NCI-H1105 (cell line): ENCODE results near the gene GSTM4.

Experiments
- DNase-seq: peaks from one replicate; lab custom pipeline; 2025; lab: John Stamatoyannopoulos, UW

GSTM4 gene

GRCh38 chr1:109655615-109656519 lies at the start of gene GSTM4:
GSTM4 (plus strand) TSS chr1:109656099; CDS start chr1:109656390, 291 bp downstream.
- peak; percentile 65 for DNase-seq

DNA sequence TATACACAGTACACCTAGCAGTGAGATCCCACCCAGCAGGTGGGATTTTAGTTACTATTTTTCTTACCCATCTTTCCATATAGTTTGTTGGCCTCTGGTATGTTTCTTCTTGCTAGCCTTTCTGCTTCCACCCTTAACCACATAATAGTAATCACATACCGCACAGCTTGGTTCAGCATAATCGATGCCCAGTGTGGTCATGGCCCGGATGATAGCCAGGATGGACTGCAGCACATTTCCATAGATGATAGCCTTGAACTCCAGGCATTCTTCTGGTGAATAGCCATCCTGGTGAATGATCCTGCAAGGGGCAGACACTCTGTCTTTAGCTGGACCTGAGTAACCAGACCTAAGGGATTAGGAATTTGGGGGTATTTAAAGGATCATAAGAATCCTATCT lies 46.0 kb upstream of the GSTM4 start:
- DNase-seq: no peak

DNA sequence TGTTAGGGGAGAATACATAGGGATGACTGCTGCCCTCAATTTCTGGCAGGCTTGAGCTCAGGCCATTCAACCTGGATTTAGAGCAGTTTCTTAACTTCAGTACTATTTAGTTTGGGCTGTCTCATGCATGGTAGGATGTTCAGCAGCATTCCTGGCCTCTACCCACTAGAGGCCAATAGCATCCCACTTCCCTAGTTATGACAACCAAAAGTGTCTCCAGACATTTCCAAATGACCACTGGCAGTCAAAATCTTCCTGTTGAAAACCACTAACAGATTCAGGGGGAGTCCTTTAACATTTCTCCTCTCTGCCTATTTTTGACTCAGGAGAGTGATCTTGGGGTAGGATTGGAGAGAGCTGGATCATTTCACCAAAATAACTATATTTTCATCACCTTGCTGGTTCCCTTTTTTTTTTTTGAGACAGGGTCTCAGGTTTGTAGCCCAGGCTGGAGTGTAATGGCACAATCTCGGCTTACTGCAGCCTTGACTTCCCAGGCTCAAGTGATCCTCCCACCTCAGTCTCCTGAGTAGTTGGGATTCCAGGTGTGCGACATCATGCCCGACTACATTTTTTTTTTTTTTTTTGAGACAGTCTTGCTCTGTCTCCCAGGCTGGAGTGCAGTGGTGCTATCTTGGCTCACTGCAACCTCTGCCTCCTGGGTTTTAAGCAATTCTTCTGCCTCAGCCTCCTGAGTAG lies 45.1 kb upstream of the GSTM4 start:
- no peak for DNase-seq

GRCh38 chr1:109611308-109611990 lies 44.5 kb upstream of the GSTM4 start:
- DNase-seq: no peak

GRCh38 chr1:109613361-109614147 lies 42.3 kb upstream of the GSTM4 start:
- no peak for DNase-seq

DNA sequence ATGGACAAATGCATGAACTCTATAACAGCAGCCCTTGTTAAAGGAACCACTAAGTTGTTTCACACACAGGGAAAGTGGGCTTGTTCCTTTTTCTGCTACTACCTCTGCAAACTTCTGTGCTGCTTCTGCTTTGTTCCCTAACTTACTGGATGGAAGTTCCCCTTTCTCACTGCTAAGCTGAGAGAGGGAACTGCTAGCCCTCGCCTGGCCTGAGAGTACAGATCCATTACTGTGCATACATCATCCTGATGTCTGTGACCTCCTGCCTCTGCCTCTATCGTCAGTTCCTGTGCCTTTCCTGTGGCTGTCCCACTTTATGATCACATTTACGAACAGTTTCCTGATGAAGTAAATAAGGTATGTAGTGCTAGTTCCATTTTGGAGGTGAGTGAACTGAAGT lies 40.0 kb upstream of the GSTM4 start:
- no peak for DNase-seq

DNA sequence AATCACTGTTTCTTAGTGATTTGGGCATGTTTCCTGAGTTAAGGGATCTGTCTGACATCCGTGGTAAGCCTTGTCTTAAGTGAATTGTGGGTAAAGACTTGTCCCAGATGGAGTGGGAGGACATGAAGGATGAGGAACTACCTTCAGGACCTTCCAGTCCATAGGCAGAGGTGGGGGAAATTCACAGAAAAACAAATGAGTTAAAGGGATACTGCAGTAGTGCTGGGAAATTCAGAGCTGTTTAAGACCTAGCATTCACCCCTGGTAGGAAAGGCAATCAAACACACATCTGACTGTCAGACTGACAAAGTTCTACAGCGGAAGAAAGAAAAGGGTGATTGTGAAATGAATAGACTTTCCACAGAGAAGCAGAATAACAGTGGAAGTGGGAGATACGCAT lies 39.5 kb upstream of the GSTM4 start:
- DNase-seq: no peak

GRCh38 chr1:109617291-109617801 lies 38.6 kb upstream of the GSTM4 start:
- no peak for DNase-seq

GRCh38 chr1:109618661-109619575 lies 37.0 kb upstream of the GSTM4 start:
- DNase-seq: no peak

- peak; percentile 24 for DNase-seq
Observed at GRCh38 chr1:109619576-109620400, 36.1 kb upstream of the GSTM4 start, which contains the start of the genes AMPD2 and GNAT2. AMPD2 (plus strand) TSS chr1:109619837; CDS start chr1:109621176, 1,339 bp downstream. GNAT2 (minus strand) TSS chr1:109619616; CDS start chr1:109612870, 6,746 bp downstream.

DNA sequence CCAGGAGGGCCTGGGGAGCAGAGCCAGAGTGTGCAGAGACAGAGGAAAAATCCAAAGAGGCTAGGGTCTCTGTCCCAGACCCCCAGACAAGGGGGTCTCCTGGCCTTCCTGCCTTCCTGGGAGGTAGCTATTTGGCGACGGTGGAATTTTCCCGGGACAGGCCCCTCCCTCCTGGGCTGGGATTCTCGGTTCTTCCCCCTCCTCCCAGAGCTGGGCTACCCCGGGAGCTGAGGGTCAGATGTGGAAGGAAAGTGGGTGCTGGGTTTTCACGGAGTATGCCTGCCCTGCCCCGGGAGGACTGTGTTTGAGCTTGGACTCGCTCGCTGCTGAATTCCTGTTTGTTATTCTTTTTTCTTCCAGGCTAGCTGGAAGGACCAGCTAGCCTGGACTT lies 35.5 kb upstream of the GSTM4 start:
- no peak for DNase-seq

- peak; percentile 90 for DNase-seq
Observed at GRCh38 chr1:109620841-109621286, 35.0 kb upstream of the GSTM4 start.

DNA sequence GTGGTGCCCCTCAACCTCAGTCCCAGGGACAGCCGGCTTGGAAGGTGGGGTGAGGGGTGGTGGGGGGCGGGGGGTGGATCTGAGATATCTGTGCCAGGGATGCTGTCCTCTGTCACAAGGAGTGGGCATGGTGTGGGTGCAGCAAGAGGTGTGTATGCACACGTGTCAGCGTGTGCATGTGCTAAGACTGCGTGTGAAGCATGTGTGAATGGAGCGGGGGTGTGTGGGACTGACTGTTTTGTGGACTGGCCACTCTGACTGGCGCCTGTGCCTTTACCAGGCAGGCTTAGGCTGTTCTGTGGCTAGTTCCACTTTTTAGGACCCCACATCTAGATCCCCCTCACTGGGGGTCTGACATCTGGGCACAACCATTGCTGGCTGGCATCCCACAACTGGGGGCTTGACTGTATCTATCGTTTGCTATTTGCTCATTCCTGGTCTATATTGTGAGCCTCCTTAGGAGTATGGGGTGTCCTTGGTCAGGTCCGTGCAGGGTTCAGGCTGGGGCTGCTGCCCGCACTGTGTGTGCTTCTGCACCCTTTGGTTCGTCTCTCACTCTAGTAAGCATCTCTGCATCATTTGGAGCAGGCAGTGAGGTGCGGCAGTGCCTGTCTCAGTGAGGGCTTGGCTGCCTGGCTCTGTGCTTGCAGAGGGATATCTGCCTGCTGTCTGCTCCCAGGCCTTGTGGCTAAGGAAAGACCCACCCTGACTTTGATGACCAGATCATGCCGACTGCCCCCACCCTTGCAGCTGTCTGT lies 34.3 kb upstream of the GSTM4 start:
- DNase-seq: no peak

DNA sequence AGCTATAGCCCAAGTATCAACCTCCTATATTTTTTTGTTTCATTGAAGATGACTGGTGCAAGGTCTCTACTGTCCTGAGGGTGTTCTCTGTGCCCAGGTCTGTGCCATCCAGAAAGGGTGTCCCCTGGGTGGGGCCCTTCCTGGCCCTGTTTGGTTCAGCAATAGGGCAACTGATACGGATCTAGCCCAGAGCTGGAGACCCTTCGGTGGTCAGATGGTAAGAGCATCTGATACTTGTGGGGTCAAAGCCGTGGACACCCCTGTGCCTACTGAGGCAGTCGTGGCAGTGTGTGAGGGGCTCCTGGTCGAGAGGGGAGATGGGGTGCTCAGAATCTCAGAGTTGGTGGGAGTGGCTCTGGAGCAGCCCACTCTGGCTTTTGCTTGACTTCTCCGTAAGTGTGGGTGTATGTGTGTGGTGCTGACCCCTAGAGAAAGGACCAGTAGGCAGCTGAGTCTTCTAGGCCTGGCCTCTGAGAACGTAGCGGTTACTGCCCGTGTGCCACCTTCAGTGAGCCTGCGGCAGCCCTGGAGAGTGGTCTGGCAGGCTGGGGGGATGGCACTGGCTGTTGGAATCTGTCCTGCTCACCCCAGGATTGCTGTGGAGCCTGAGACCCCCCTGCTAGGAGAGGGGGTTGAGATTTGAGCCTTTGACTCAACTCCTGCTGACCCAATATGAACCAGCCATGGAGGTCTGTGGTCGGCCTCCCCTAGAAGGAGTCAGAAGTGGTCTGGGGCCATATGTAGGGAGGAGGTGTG lies 33.6 kb upstream of the GSTM4 start:
- DNase-seq: no peak

GRCh38 chr1:109622895-109623294 lies 33.0 kb upstream of the GSTM4 start:
- no peak for DNase-seq

DNA sequence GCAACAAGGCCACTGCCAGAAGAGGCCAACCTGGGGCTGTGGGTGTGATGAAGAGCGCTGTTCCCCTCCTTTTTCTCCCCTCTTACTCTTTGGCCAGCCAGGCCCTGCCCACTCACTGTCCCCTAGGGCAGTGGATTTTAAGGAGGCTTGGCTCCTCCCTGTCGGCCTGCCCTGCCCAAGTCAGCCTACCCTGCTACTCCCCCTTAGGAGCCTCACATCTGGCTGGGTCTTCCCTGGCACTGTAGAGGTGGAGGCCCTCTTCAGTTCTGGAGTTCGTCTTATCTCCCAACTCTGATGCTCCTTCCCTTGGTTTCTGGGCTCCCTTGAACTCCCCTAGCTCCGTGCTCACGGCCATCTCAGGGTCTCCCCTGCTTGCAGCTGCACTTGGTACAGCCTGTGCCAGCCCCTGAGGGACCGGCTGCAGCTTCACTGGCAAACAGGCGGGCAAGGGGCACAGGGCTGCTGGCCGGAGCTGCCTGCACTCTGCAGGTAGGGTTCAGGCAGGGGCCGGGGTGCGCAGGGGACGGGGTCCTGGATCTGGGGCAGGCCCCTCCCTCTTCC lies 32.2 kb upstream of the GSTM4 start:
- DNase-seq: no peak

GRCh38 chr1:109624201-109625010 lies 31.5 kb upstream of the GSTM4 start:
- no peak for DNase-seq
